H1 (cell line): ENCODE data around the gene SLC52A3. TPM values are rescaled to one million over a fixed set of nuclear protein-coding genes. Genes with fewer than 3 reads are reported as not detected.

Experiments used
- CTCF ChIA-PET: fragments of 300-600 bp; sonication (Branson Sonifier 250); formaldehyde crosslinking; loops from one replicate; lab custom pipeline; 2021; ENCODE audit not compliant: partially characterized antibody; lab: Charles Lee
- POLR2A ChIA-PET: fragments of 300-600 bp; sonication (Branson Sonifier 250); formaldehyde crosslinking; loops from one replicate; lab custom pipeline; 2021; ENCODE audit warnings: inconsistent platforms; ENCODE audit not compliant: partially characterized antibody; lab: Charles Lee
- DNase-seq, 2 experiments: peaks; one replicate each; pipeline versions ENCODE4 v3.0.0 to v3.0.0-alpha.2; 2010 to 2022; ENCODE audit warnings: low spot score in 2 of 2, low read depth in 1 of 2, mixed read lengths in 1 of 2
- FAIRE-seq: peaks from 2 replicates; lab custom pipeline; 2011; peaks lifted over from hg19 to GRCh38; lab: Jason Lieb, UNC
- H2AFZ ChIP-seq: 2 replicates; pipeline ENCODE4 v1.8.1; 2012; ENCODE audit warnings: low read length, inconsistent platforms
- H2AK5ac ChIP-seq: 2 replicates; pipeline ENCODE4 v1.6.1; 2013; ENCODE audit warnings: low read depth, low read length
- H2BK120ac ChIP-seq: replicated peaks from 2 replicates; pipeline ENCODE3; 2013; ENCODE audit warnings: low read depth, low read length, inconsistent platforms
- H2BK12ac ChIP-seq: 2 replicates; pipeline ENCODE4 v1.6.1; 2013; ENCODE audit warnings: low read depth, low read length
- H2BK15ac ChIP-seq: 2 replicates; pipeline ENCODE4 v1.6.1; 2013; ENCODE audit warnings: low read length
- H2BK20ac ChIP-seq: 2 replicates; pipeline ENCODE4 v1.6.1; 2013; ENCODE audit warnings: low read length
- H2BK5ac ChIP-seq: 2 replicates; pipeline ENCODE4 v1.6.1; 2013; ENCODE audit warnings: low read depth, low read length
- H3K14ac ChIP-seq: 2 replicates; pipeline ENCODE4 v1.6.1; 2013; ENCODE audit warnings: inconsistent platforms; ENCODE audit not compliant: insufficient read length
- H3K18ac ChIP-seq: 2 replicates; pipeline ENCODE4 v1.6.1; 2013; ENCODE audit warnings: low read length; ENCODE audit errors: extremely low read depth
- H3K23ac ChIP-seq: 2 replicates; pipeline ENCODE4 v1.6.1; 2013; ENCODE audit warnings: inconsistent platforms; ENCODE audit not compliant: insufficient read length
- H3K23me2 ChIP-seq: 2 replicates; pipeline ENCODE4 v1.6.1; 2013; ENCODE audit warnings: low read depth, low read length
- H3K27ac ChIP-seq: 2 replicates; pipeline ENCODE4 v1.6.1; 2011; ENCODE audit warnings: low read depth, low read length, inconsistent platforms
- H3K27me3 ChIP-seq, 4 experiments: replicated peaks in 1 of 4; 1 replicate in 1 of 4; 2 replicates in 3 of 4; pipeline versions ENCODE4 v1.6.1 to v1.8.1; 2011 to 2013; ENCODE audit warnings: low read length in 3 of 4, mild to moderate bottlenecking in 3 of 4, inconsistent platforms in 2 of 4, mixed read lengths in 2 of 4, moderate library complexity in 1 of 4; ENCODE audit not compliant: control insufficient read depth in 3 of 4, insufficient read depth in 3 of 4; ENCODE audit errors: extremely low read depth in 1 of 4
- H3K36me3 ChIP-seq, 4 experiments: 2 replicates each; pipeline versions ENCODE4 v1.6.1 to v1.8.1; 2011 to 2013; ENCODE audit warnings: mild to moderate bottlenecking in 4 of 4, low read length in 3 of 4, moderate library complexity in 2 of 4, control low read depth in 1 of 4, inconsistent platforms in 1 of 4; ENCODE audit not compliant: insufficient read depth in 4 of 4, control insufficient read depth in 2 of 4
- H3K4ac ChIP-seq: replicated peaks from 2 replicates; pipeline ENCODE3; 2013; ENCODE audit warnings: low read length, low read depth, mixed read lengths, inconsistent platforms; ENCODE audit not compliant: insufficient read length
- H3K4me1 ChIP-seq, 4 experiments: replicated peaks in 1 of 4; 1 replicate in 1 of 4; 2 replicates in 3 of 4; pipeline versions ENCODE4 v1.6.1 to v1.8.1; 2011 to 2013; ENCODE audit warnings: low read length in 3 of 4, inconsistent platforms in 2 of 4, mixed read lengths in 1 of 4; ENCODE audit not compliant: insufficient read depth in 4 of 4, control insufficient read depth in 3 of 4
- H3K4me2 ChIP-seq, 2 experiments: 2 replicates each; pipeline versions ENCODE4 v1.6.1 to v1.8.1; 2011 to 2013; ENCODE audit warnings: low read depth in 2 of 2, low read length in 2 of 2, control low read depth in 1 of 2, inconsistent platforms in 1 of 2, mild to moderate bottlenecking in 1 of 2; ENCODE audit not compliant: insufficient read depth in 1 of 2
- H3K4me3 ChIP-seq, 4 experiments: fragments of 200-600, 300-600 bp in 1 of 4; sonication (generic), shearing (Covaris generic), sonication (Bioruptor Twin) in 1 of 4; 2 replicates each; pipeline versions ENCODE4 v1.5.1 to v1.8.1; 2011 to 2016; ENCODE audit warnings: low read length in 4 of 4, low read depth in 3 of 4, control low read depth in 2 of 4, inconsistent platforms in 2 of 4, mild to moderate bottlenecking in 2 of 4, mixed read lengths in 1 of 4, moderate library complexity in 1 of 4; ENCODE audit not compliant: insufficient read depth in 2 of 4; ENCODE audit errors: extremely low read depth in 1 of 4
- H3K56ac ChIP-seq: replicated peaks from 2 replicates; pipeline ENCODE3; 2013; ENCODE audit warnings: low read depth, mild to moderate bottlenecking, mixed read lengths, low read length, inconsistent platforms; ENCODE audit not compliant: insufficient read length
- H3K79me1 ChIP-seq: 2 replicates; pipeline ENCODE4 v1.6.1; 2013; ENCODE audit warnings: low read depth, low read length, control low read depth
- H3K79me2 ChIP-seq, 2 experiments: 2 replicates each; pipeline versions ENCODE4 v1.6.1 to v1.8.1; 2012 to 2013; ENCODE audit warnings: low read length in 2 of 2, mild to moderate bottlenecking in 2 of 2, inconsistent platforms in 1 of 2; ENCODE audit not compliant: insufficient read depth in 2 of 2, control insufficient read depth in 1 of 2
- H3K9ac ChIP-seq, 4 experiments: replicated peaks in 1 of 4; 1 replicate in 1 of 4; 2 replicates in 3 of 4; pipeline versions ENCODE4 v1.6.1 to v1.8.1; 2011 to 2013; ENCODE audit warnings: low read depth in 3 of 4, low read length in 3 of 4, control low read depth in 2 of 4, mild to moderate bottlenecking in 2 of 4, moderate library complexity in 2 of 4, inconsistent platforms in 1 of 4; ENCODE audit errors: extremely low read depth in 1 of 4
- H3K9me3 ChIP-seq, 2 experiments: 2 replicates each; pipeline versions ENCODE4 v1.6.1 to v1.8.1; 2012 to 2013; ENCODE audit warnings: mild to moderate bottlenecking in 2 of 2, moderate library complexity in 2 of 2, control low read depth in 1 of 2, inconsistent platforms in 1 of 2, low read depth in 1 of 2, low read length in 1 of 2, mixed read lengths in 1 of 2; ENCODE audit not compliant: insufficient read depth in 2 of 2
- H4K20me1 ChIP-seq, 2 experiments: replicated peaks in 1 of 2; 2 replicates each; pipeline versions ENCODE3 to v1.8.1; 2011 to 2013; ENCODE audit warnings: inconsistent platforms in 2 of 2, low read length in 2 of 2, mild to moderate bottlenecking in 1 of 2; ENCODE audit not compliant: insufficient read depth in 2 of 2, control insufficient read depth in 1 of 2
- H4K5ac ChIP-seq: 2 replicates; pipeline ENCODE4 v1.6.1; 2013; ENCODE audit warnings: low read length, low read depth, mixed read lengths, inconsistent platforms; ENCODE audit not compliant: insufficient read length
- H4K8ac ChIP-seq: 2 replicates; pipeline ENCODE4 v1.8.0; 2013; ENCODE audit warnings: mild to moderate bottlenecking, moderate library complexity, low read length, inconsistent platforms; ENCODE audit not compliant: insufficient read depth; ENCODE audit errors: extremely low read depth
- H4K91ac ChIP-seq: replicated peaks from 2 replicates; pipeline ENCODE3; 2013; ENCODE audit warnings: low read length, mixed read lengths, inconsistent platforms; ENCODE audit not compliant: insufficient read length
- BRCA1 ChIP-seq: IDR thresholded peaks from 2 replicates; pipeline ENCODE4 v1.6.1; 2012; ENCODE audit warnings: low read depth, low read length, improper control_type of control experiment
- CHD2 ChIP-seq: IDR thresholded peaks from 2 replicates; pipeline ENCODE4 v1.6.1; 2012; ENCODE audit warnings: low read length, improper control_type of control experiment
- CREB1 ChIP-seq: IDR thresholded peaks from 2 replicates; pipeline ENCODE4 v1.6.1; 2012; ENCODE audit warnings: inconsistent platforms
- CTBP2 ChIP-seq: IDR thresholded peaks from 2 replicates; pipeline ENCODE4 v1.7.0; 2011; ENCODE audit warnings: borderline replicate concordance, mild to moderate bottlenecking, moderate library complexity, mixed read lengths, low read length; ENCODE audit not compliant: insufficient read depth, insufficient read length
- EP300 ChIP-seq, 2 experiments: IDR thresholded peaks; 1 replicate in 1 of 2; 2 replicates in 1 of 2; pipeline ENCODE4 v1.6.1; 2011 to 2012; ENCODE audit warnings: low read depth in 2 of 2, low read length in 2 of 2, mild to moderate bottlenecking in 2 of 2, borderline replicate concordance in 1 of 2, inconsistent platforms in 1 of 2, moderate library complexity in 1 of 2
- JUN ChIP-seq: IDR thresholded peaks from 2 replicates; pipeline ENCODE4 v1.6.1; 2011; ENCODE audit warnings: low read depth, mild to moderate bottlenecking, improper control_type of control experiment, low read length
- KDM5A ChIP-seq: fragments of 200-600 bp; IDR thresholded peaks from 2 replicates; pipeline ENCODE4 v1.7.1; 2012; ENCODE audit warnings: mild to moderate bottlenecking, low read length, inconsistent platforms, mixed read lengths
- MAX ChIP-seq: IDR thresholded peaks from 2 replicates; pipeline ENCODE4 v1.6.1; 2012; ENCODE audit warnings: inconsistent platforms
- RBBP5 ChIP-seq: IDR thresholded peaks from 2 replicates; pipeline ENCODE4 v1.7.1; 2012; ENCODE audit warnings: low read depth, mild to moderate bottlenecking, inconsistent platforms, low read length, moderate library complexity, borderline replicate concordance
- SIN3A ChIP-seq, 2 experiments: IDR thresholded peaks in 1 of 2; conservative IDR thresholded peaks in 1 of 2; 2 replicates each; pipeline ENCODE4 v1.6.1; 2011 to 2012; ENCODE audit warnings: low read length in 2 of 2, improper control_type of control experiment in 1 of 2, low read depth in 1 of 2, mild to moderate bottlenecking in 1 of 2
- SP2 ChIP-seq: IDR thresholded peaks from 2 replicates; pipeline ENCODE4 v1.6.1; 2012; ENCODE audit warnings: mild to moderate bottlenecking, low read length, inconsistent platforms
- SUZ12 ChIP-seq: fragments of 200-600 bp; sonication (generic); IDR thresholded peaks from 2 replicates; pipeline ENCODE4 v1.6.1; 2012; ENCODE audit warnings: mild to moderate bottlenecking, inconsistent platforms, low read length, moderate library complexity, mixed read lengths
- ZNF274 ChIP-seq: IDR thresholded peaks from 2 replicates; pipeline ENCODE4 v1.7.0; 2012; ENCODE audit warnings: low read length, borderline replicate concordance; ENCODE audit errors: extremely low read depth
- WGBS, 2 experiments: shearing (Covaris generic) in 1 of 2; methylation state at CpG; one replicate each; pipeline versions ENCODE4 v1.1.6 to v1.1.7; 2013 to 2015; ENCODE audit warnings: low lambda C conversion rate in 2 of 2, mixed read lengths in 2 of 2, inconsistent platforms in 1 of 2, low coverage in 1 of 2, missing lambda C conversion rate in 1 of 2; ENCODE audit not compliant: insufficient replicate concordance in 2 of 2, insufficient coverage in 1 of 2, insufficient read length in 1 of 2; ENCODE audit errors: extremely low coverage in 1 of 2, missing lambda C conversion rate in 1 of 2; 5-methylcytosine and 5-hydroxymethylcytosine counted together
- polyA plus RNA-seq, 7 experiments: library from polyadenylated mRNA; depleted of rRNA in 3 of 7; stranded (reverse) in 5 of 7; unstranded in 2 of 7; fragments of >200 nt in 5 of 7; fragments of 200-250 nt in 2 of 7; gene quantifications; 1 replicate in 5 of 7; 2 replicates in 1 of 7; 4 replicates in 1 of 7; pipeline versions ENCODE4 v1.2.1 to v1.2.3, GENCODE V29; 2011 to 2013; ENCODE audit warnings: missing spikeins in 2 of 7, mixed read lengths in 2 of 7
- total RNA-seq: library from RNA; stranded (reverse); fragmentation: NEBNext Ultra II Directional; extraction: Animal tissue kit (Norgen Biotek cat#: 25700); gene quantifications from 2 replicates; pipeline ENCODE4 v1.2.1, GENCODE V29; 2021

SLC52A3 gene
- total and polyA plus RNA-seq, 2 of the 8 experiments (the other 6 are each of a cell fraction or from before 2014, with no cell fraction given), result 2.3 to 4.2 TPM

- TF ChIP-seq MAX (no peak), KDM5A (no peak), CTBP2 (no peak), RBBP5 (no peak), SIN3A (conservative IDR thresholded peaks at IDR 0.05 in 1 of 2, IDR thresholded peaks at IDR 0.05 in 1 of 2; ENCODE audit: low read depth in 1 of 2, low read length in 2 of 2) (no peak), CHD2 (no peak), JUN (no peak), CREB1 (no peak), EP300 (IDR thresholded peaks at IDR 0.05; ENCODE audit: borderline replicate concordance in 1 of 2, low read depth in 2 of 2, low read length in 2 of 2) (no peak), SP2 (no peak), BRCA1 (no peak), SUZ12 (no peak), ZNF274 (no peak)
- peaks cover 0 to 8% (median 2%) of the 10 kb centered on the region in 4 experiments; a peak in 2 of 7 replicates for H3K27me3 ChIP-seq
- H2BK5ac ChIP-seq, result no peak overlapping the region
- H3K4me3 ChIP-seq, result no peak overlapping the region
- H3K23ac ChIP-seq, result no peak overlapping the region
- H3K36me3 ChIP-seq, result no peaks in the 10 kb centered on the region
- peaks cover 0 to 4% (median 2%) of the 10 kb centered on the region in 4 experiments; a peak in 4 of 7 replicates for H3K4me1 ChIP-seq
- H3K9ac ChIP-seq, result no peak overlapping the region
- H3K79me1 ChIP-seq, result no peaks in the 10 kb centered on the region
- DNase-seq (no peak), FAIRE-seq (no peak)
- no peak overlapping the region for H4K91ac ChIP-seq
- no peak overlapping the region for H3K27ac ChIP-seq
- H2AFZ ChIP-seq, result no peak overlapping the region
- H3K9me3 ChIP-seq, result no peaks in the 10 kb centered on the region
- H2BK20ac ChIP-seq, result no peak overlapping the region
- H2BK120ac ChIP-seq, result no peak overlapping the region
- WGBS, 2 experiments, result 92% methylated on average over 3 of the region's 3 CpGs; no CpG with 5 or more reads in 1 of the 2 experiments
- H4K8ac ChIP-seq, result no peak overlapping the region
- no peaks in the 10 kb centered on the region for H3K23me2 ChIP-seq
- POLR2A ChIA-PET, result interaction anchor here (1.7 kb wide), 1 partner anchor 21 kb away, joined by 5 read pairs; no protein-coding TSS in a partner anchor
- H2BK12ac ChIP-seq, result peak overlapping the region; percentile 12; the same call in 1 of the 2 replicates
- H3K4me2 ChIP-seq, result no peak overlapping the region
- CTCF ChIA-PET, result interaction anchor here (0.6 to 3.3 kb wide), 10 partner anchors 14 to 201 kb away, joined by 3 to 18 read pairs (median 4); partner anchors contain the start of genes SLC52A3 and SRXN1
- peaks cover 0 to 3% of the 10 kb centered on the region in 2 experiments for H4K20me1 ChIP-seq
- H3K14ac ChIP-seq, result no peak overlapping the region
- H3K4ac ChIP-seq, result no peak overlapping the region
- H3K79me2 ChIP-seq, result no peaks in the 10 kb centered on the region
- 0 out of 2 replicates have a peak overlapping the region, but pooled peaks have one; percentile 19 for H2BK15ac ChIP-seq
- no peak overlapping the region for H3K56ac ChIP-seq
- H4K5ac ChIP-seq, result no peak overlapping the region
- H2AK5ac ChIP-seq, result no peak overlapping the region
- H3K18ac ChIP-seq, result no peak overlapping the region
Measured at GRCh38 chr20:732727-733126, 35.6 kb downstream of the SLC52A3 start.
